ENCODE data around the gene CREBBP.

DNA sequence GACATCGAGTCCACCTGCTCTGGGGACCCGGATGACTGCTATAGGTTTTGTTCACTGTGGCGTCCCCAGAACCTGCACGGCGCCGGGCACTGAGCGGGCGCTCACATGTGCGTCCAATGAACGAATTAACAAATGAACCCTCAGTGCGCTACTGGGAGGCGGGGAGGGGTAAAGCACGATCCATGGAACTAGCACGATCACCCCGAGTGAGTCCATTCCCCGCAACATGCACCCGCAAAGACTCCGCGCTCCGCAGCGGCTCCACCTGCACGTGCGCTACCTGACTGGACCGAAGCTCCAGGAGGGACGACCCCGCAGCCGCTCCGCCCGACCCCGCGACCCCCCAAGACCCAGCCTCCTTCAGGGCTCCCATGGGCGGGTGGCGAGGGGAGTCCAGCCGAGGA is 163.7 kb downstream of the CREBBP start:
- no peak for TF ChIP-seq POLR2A (IDR thresholded peaks at IDR 0.05)
- TF ChIP-seq, protein P1, sequence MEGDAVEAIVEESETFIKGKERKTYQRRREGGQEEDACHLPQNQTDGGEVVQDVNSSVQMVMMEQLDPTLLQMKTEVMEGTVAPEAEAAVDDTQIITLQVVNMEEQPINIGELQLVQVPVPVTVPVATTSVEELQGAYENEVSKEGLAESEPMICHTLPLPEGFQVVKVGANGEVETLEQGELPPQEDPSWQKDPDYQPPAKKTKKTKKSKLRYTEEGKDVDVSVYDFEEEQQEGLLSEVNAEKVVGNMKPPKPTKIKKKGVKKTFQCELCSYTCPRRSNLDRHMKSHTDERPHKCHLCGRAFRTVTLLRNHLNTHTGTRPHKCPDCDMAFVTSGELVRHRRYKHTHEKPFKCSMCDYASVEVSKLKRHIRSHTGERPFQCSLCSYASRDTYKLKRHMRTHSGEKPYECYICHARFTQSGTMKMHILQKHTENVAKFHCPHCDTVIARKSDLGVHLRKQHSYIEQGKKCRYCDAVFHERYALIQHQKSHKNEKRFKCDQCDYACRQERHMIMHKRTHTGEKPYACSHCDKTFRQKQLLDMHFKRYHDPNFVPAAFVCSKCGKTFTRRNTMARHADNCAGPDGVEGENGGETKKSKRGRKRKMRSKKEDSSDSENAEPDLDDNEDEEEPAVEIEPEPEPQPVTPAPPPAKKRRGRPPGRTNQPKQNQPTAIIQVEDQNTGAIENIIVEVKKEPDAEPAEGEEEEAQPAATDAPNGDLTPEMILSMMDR (IDR thresholded peaks at IDR 0.05) = no peak
